T-helper 22 cell (primary cell): ENCODE measurements around the gene SMIM38.

ENCODE experiments used
- DNase-seq: peaks from one replicate; pipeline ENCODE4 v3.0.0-alpha.2; 2020; ENCODE audit warnings: low read depth

The SMIM38 gene

GRCh38 chr11:69155302-69156234 is at the start of gene SMIM38:
TSS of gene SMIM38 (plus strand) at chr11:69155935. CDS start at chr11:69157847, 1,912 bp downstream.
- DNase-seq: no peak

- DNase-seq: no peak
These were observed 49.5 kb upstream of the SMIM38 start for GRCh38 chr11:69106031-69106811.

- no peak for DNase-seq
These were observed 48.3 kb upstream of the SMIM38 start for GRCh38 chr11:69107413-69107812.

GRCh38 chr11:69108030-69108429 is 47.7 kb upstream of the SMIM38 start:
- no peak for DNase-seq

- DNase-seq: no peak
These were observed 47.2 kb upstream of the SMIM38 start for GRCh38 chr11:69108559-69108958.

GRCh38 chr11:69109101-69109500 is 46.6 kb upstream of the SMIM38 start:
- no peak for DNase-seq

GRCh38 chr11:69110451-69110850 is 45.3 kb upstream of the SMIM38 start:
- no peak for DNase-seq

- DNase-seq: no peak
These were observed 43.9 kb upstream of the SMIM38 start for GRCh38 chr11:69111624-69112542.

- no peak for DNase-seq
These were observed 42.5 kb upstream of the SMIM38 start for GRCh38 chr11:69113226-69113625.

- no peak for DNase-seq
These were observed 41.9 kb upstream of the SMIM38 start for GRCh38 chr11:69113646-69114340.

GRCh38 chr11:69114362-69114761 is 41.4 kb upstream of the SMIM38 start:
- no peak for DNase-seq

- DNase-seq: no peak
These were observed 40.8 kb upstream of the SMIM38 start for GRCh38 chr11:69114811-69115523.

- no peak for DNase-seq
These were observed 39.9 kb upstream of the SMIM38 start for GRCh38 chr11:69115586-69116560.

- no peak for DNase-seq
These were observed 39.1 kb upstream of the SMIM38 start for GRCh38 chr11:69116671-69117070.

GRCh38 chr11:69119190-69119589 is 36.5 kb upstream of the SMIM38 start:
- no peak for DNase-seq

GRCh38 chr11:69120096-69120875 is 35.4 kb upstream of the SMIM38 start:
- no peak for DNase-seq

- DNase-seq: no peak
These were observed 34.7 kb upstream of the SMIM38 start for GRCh38 chr11:69121021-69121420.

- DNase-seq: no peak
These were observed 34.0 kb upstream of the SMIM38 start for GRCh38 chr11:69121621-69122325.
